Calu3 (cell line): ENCODE results near the gene CLASP2. TPM values are rescaled to one million over a fixed set of nuclear protein-coding genes. Genes with fewer than 3 reads are reported as not detected.

Experiments used
- BruUV-seq: library from RNA; stranded (reverse); fragments of 400-500 nt; replicated peaks from 2 replicates; lab custom pipeline; 2021; lab: Mats Ljungman, UMichigan
- CTCF ChIA-PET: fragments of 300-600 bp; sonication (Branson Sonifier 250); formaldehyde crosslinking; loops from one replicate; lab custom pipeline; 2022; ENCODE audit warnings: antibody characterized with exemption; lab: Charles Lee
- DNase-seq: peaks from one replicate; pipeline ENCODE4 v3.0.0; 2022
- H3K27ac Mint-ChIP-seq: one replicate; pipeline ENCODE4 v1.8.0; 2022; ENCODE audit warnings: mixed read lengths; ENCODE audit not compliant: unreplicated experiment
- H3K27me3 Mint-ChIP-seq: one replicate; pipeline ENCODE4 v1.8.0; 2022; ENCODE audit warnings: mixed read lengths; ENCODE audit not compliant: unreplicated experiment
- H3K36me3 Mint-ChIP-seq: one replicate; pipeline ENCODE4 v1.8.0; 2022; ENCODE audit warnings: mild to moderate bottlenecking, moderate library complexity, mixed read lengths; ENCODE audit not compliant: insufficient read depth, unreplicated experiment
- H3K4me1 Mint-ChIP-seq: one replicate; pipeline ENCODE4 v1.8.0; 2022; ENCODE audit warnings: mild to moderate bottlenecking, low read depth, mixed read lengths; ENCODE audit not compliant: unreplicated experiment
- H3K4me3 Mint-ChIP-seq: one replicate; pipeline ENCODE4 v1.8.0; 2022; ENCODE audit warnings: mild to moderate bottlenecking, low read depth, moderate library complexity, mixed read lengths; ENCODE audit not compliant: unreplicated experiment
- H3K9me3 Mint-ChIP-seq: one replicate; pipeline ENCODE4 v1.8.0; 2022; ENCODE audit warnings: low read depth, mixed read lengths; ENCODE audit not compliant: unreplicated experiment
- CTCF ChIP-seq: fragments of 200-600 bp; IDR thresholded peaks from one replicate; pipeline ENCODE4 v1.8.0; 2022; ENCODE audit warnings: antibody characterized with exemption; ENCODE audit not compliant: unreplicated experiment
- intact Hi-C: fragments of 100-400 bp; cut with micrococcal nuclease; formaldehyde crosslinking; loops from one replicate; pipeline ENCODE4 v1.10.0; 2022; ENCODE audit not compliant: unreplicated experiment
- total RNA-seq: library from RNA; stranded (reverse); gene quantifications from 2 replicates; pipeline ENCODE4 v1.2.3, GENCODE V29; 2022

CLASP2 gene
- total RNA-seq, 1 experiment from 2014 or later = 56.4 TPM

GRCh38 chr3:33547101-33547500, 171.0 kb downstream of the CLASP2 start:
- Mint-ChIP-seq H3K4me1 (no peaks in the 10 kb centered on the region), H3K36me3 (peaks cover 5% of the 10 kb centered on the region), H3K27ac (no peak overlapping the region), H3K27me3 (no peaks in the 10 kb centered on the region), H3K4me3 (no peak overlapping the region), H3K9me3 (peaks cover 3% of the 10 kb centered on the region)
- no peak for TF ChIP-seq CTCF
- DNase-seq = no peak
- intact Hi-C loops = no loop called here
- no TSS peak for BruUV-seq
- CTCF ChIA-PET = no interaction called here

GRCh38 chr3:33544126-33544525, 173.9 kb downstream of the CLASP2 start:
- CTCF ChIA-PET = no interaction called here
- no peaks in the 10 kb centered on the region for H3K27me3 Mint-ChIP-seq
- no peak for DNase-seq
- intact Hi-C loops = no loop called here
- H3K36me3 Mint-ChIP-seq = no peaks in the 10 kb centered on the region
- no peak for TF ChIP-seq CTCF
- H3K27ac Mint-ChIP-seq = no peak overlapping the region
- no peaks in the 10 kb centered on the region for H3K4me1 Mint-ChIP-seq
- H3K9me3 Mint-ChIP-seq = peaks cover 3% of the 10 kb centered on the region
- BruUV-seq = no TSS peak
- no peak overlapping the region for H3K4me3 Mint-ChIP-seq

GRCh38 chr3:33543601-33544000, 174.5 kb downstream of the CLASP2 start:
- intact Hi-C loops = no loop called here
- Mint-ChIP-seq H3K4me1 (no peaks in the 10 kb centered on the region), H3K36me3 (no peaks in the 10 kb centered on the region)

GRCh38 chr3:33541918-33542317, 176.1 kb downstream of the CLASP2 start:
- H3K36me3 Mint-ChIP-seq = no peaks in the 10 kb centered on the region
- BruUV-seq = no TSS peak
- H3K9me3 Mint-ChIP-seq = no peaks in the 10 kb centered on the region
- no peak overlapping the region for H3K4me3 Mint-ChIP-seq
- no peak for TF ChIP-seq CTCF
- H3K27me3 Mint-ChIP-seq = no peaks in the 10 kb centered on the region
- H3K4me1 Mint-ChIP-seq = no peaks in the 10 kb centered on the region
- no peak for DNase-seq
- H3K27ac Mint-ChIP-seq = no peak overlapping the region
- intact Hi-C loops = no loop called here
- CTCF ChIA-PET = no interaction called here

More at GRCh38 chr3:33543601-33544000, 174.5 kb downstream of the CLASP2 start:
- Mint-ChIP-seq H3K9me3 (peaks cover 3% of the 10 kb centered on the region), H3K4me3 (no peak overlapping the region), H3K27me3 (no peaks in the 10 kb centered on the region), H3K27ac (no peak overlapping the region)
- no peak for TF ChIP-seq CTCF
- no peak for DNase-seq
- CTCF ChIA-PET = no interaction called here
- BruUV-seq = no TSS peak
